ENCODE measurements around the gene POGK. TPM values are rescaled to one million over a fixed set of nuclear protein-coding genes. Genes with fewer than 3 reads are reported as not detected.

The POGK gene
- total RNA-seq, 1 donor from 2014 or later = 35.2 TPM

DNA sequence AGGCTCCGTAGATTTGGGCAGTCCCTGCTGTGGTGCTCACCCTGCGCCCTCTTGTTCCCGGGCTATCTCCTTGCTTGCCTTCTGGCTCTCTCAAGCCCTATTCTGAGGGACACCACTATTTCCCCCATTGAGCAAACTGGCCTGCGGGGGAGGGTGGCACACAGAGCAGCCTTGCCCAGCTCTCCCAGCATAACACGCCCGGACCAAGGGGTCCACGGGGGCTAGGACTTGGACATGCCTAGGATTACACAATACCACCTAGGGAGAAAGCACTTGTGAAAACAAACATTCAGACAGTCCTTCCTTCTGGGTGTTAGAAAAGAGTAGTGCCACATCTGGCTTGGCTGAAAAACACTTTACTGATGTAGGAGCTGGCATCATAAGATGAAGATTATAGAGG is 29.4 kb downstream of the POGK start:
- DNase-seq (ENCODE audit: low spot score) = no peak
- Mint-ChIP-seq H3K4me1 (ENCODE audit: low read depth) (peaks cover 26% of the 10 kb centered on the region), H3K4me3 (ENCODE audit: unreplicated experiment) (no peak overlapping the region), H3K27ac (ENCODE audit: unreplicated experiment) (no peak overlapping the region), H3K9me3 (ENCODE audit: low read depth) (no peaks in the 10 kb centered on the region), H3K27me3 (ENCODE audit: low read depth) (no peaks in the 10 kb centered on the region), H3K36me3 (ENCODE audit: low read depth) (peaks cover 8% of the 10 kb centered on the region)
- TF ChIP-seq, protein P1, sequence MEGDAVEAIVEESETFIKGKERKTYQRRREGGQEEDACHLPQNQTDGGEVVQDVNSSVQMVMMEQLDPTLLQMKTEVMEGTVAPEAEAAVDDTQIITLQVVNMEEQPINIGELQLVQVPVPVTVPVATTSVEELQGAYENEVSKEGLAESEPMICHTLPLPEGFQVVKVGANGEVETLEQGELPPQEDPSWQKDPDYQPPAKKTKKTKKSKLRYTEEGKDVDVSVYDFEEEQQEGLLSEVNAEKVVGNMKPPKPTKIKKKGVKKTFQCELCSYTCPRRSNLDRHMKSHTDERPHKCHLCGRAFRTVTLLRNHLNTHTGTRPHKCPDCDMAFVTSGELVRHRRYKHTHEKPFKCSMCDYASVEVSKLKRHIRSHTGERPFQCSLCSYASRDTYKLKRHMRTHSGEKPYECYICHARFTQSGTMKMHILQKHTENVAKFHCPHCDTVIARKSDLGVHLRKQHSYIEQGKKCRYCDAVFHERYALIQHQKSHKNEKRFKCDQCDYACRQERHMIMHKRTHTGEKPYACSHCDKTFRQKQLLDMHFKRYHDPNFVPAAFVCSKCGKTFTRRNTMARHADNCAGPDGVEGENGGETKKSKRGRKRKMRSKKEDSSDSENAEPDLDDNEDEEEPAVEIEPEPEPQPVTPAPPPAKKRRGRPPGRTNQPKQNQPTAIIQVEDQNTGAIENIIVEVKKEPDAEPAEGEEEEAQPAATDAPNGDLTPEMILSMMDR (IDR thresholded peaks at IDR 0.05) = no peak

DNA sequence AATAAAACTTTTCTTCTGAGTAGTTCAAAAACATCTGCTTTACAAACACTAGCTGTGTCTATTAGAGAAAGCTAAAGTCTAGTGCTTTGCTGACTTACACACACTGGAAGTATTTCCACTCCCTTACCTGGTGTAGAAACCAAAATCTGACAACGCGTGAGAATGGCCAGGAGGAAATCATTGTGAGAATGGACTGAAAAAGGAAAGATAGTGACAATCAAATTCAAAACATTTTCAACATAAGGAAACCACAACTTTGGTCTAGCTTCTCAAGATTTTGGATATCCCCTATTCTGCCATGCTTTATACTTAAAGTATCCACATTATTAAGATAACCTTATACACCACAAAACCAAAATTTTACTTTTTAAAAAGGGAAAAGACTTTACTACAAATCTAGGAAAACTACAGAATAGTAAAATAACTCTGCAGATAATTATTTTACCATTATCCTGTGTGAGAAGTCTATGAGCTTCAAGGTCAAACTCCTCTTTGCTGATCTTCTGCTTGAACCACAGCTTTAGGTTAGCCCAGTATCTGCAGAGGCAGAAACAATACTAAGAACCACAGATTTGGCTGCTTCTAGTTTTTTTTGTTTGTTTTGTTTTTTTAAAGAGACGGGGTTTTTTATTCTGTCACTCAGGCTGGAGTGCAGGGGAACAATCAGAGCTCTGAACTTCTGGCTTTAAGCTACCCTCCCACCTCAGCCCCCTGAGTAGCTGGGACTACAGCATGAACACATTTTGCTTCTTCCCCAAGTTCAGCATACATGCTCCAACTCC is 30.2 kb downstream of the POGK start:
- no peaks in the 10 kb centered on the region for H3K27me3 Mint-ChIP-seq (ENCODE audit: low read depth)
- no peak overlapping the region for H3K4me3 Mint-ChIP-seq (ENCODE audit: unreplicated experiment)
- H3K9me3 Mint-ChIP-seq (ENCODE audit: low read depth) = no peaks in the 10 kb centered on the region
- H3K27ac Mint-ChIP-seq (ENCODE audit: unreplicated experiment) = no peak overlapping the region
- H3K36me3 Mint-ChIP-seq (ENCODE audit: low read depth) = peaks cover 4% of the 10 kb centered on the region
- no peak for DNase-seq (ENCODE audit: low spot score)
- TF ChIP-seq, protein P1 (IDR thresholded peaks at IDR 0.05) = no peak
- peaks cover 30% of the 10 kb centered on the region for H3K4me1 Mint-ChIP-seq (ENCODE audit: low read depth)

DNA sequence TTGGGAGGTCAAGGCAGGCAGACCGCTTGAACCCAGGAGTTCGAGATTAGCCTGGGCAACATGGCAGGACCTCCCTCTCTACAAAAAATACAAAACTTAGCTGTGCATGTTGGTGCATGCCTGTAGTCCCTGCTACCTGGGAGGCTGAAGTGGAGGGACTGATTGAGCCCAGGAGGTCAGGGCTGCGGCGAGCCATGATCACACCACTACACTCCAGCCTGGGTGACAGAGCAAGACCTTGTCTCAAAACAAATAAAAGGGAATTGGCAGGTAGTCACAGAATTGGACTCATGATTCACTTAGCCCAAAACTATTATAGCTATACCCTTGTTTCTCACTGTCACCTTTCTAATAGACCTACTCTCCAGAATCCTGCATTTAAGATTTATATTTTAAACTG is 31.3 kb downstream of the POGK start:
- H3K36me3 Mint-ChIP-seq (ENCODE audit: low read depth) = peaks cover 4% of the 10 kb centered on the region
- DNase-seq (ENCODE audit: low spot score) = no peak
- no peak overlapping the region for H3K4me3 Mint-ChIP-seq (ENCODE audit: unreplicated experiment)
- peaks cover 41% of the 10 kb centered on the region for H3K4me1 Mint-ChIP-seq (ENCODE audit: low read depth)
- H3K27ac Mint-ChIP-seq (ENCODE audit: unreplicated experiment) = no peak overlapping the region
- TF ChIP-seq, protein P1 (IDR thresholded peaks at IDR 0.05) = no peak
- no peaks in the 10 kb centered on the region for H3K27me3 Mint-ChIP-seq (ENCODE audit: low read depth)
- no peaks in the 10 kb centered on the region for H3K9me3 Mint-ChIP-seq (ENCODE audit: low read depth)

DNA sequence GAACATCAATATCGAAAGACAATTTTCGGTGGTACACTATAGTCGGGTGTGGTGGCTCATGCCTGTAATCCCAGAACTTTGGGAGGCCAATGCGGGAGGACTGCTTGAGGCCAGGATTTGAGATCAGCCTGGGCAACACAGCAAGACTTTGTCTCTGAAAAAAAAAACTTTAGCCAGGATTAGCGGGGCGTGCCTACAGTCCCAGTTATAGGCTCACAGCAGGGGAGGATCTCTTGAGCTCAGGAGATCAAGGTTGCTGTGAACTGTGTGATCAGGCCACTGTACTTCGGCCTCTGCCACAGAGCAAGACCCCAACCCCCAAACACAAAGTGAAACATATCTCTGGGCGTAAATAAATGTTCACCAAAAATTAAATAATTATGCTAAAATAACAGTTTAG is 35.2 kb downstream of the POGK start:
- DNase-seq (ENCODE audit: low spot score) = no peak
- H3K27me3 Mint-ChIP-seq (ENCODE audit: low read depth) = no peaks in the 10 kb centered on the region
- H3K4me3 Mint-ChIP-seq (ENCODE audit: unreplicated experiment) = no peak overlapping the region
- TF ChIP-seq, protein P1 (IDR thresholded peaks at IDR 0.05) = no peak
- peaks cover 2% of the 10 kb centered on the region for H3K36me3 Mint-ChIP-seq (ENCODE audit: low read depth)
- H3K4me1 Mint-ChIP-seq (ENCODE audit: low read depth) = peaks cover 39% of the 10 kb centered on the region
- H3K27ac Mint-ChIP-seq (ENCODE audit: unreplicated experiment) = no peak overlapping the region
- H3K9me3 Mint-ChIP-seq (ENCODE audit: low read depth) = no peaks in the 10 kb centered on the region

DNA sequence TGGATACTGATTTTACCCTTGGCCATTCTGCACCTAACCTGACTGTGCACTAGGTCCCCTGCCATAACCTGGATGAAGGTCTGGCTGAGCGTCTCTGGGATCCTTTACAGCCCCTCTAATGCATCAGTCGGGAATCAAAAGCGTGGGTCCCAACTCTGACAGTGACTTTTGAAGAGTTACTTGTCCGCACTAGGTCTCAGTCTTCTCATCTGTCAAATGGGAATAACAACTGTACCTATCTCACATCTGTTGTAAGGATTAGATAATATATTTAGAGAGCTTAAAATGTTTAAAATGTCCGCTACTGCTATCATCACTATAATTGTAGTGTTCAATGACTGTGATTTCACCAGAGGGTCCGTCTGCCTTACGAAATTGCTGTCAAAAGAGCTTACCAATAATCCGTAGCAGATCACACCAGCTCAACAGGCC is 36.0 kb downstream of the POGK start:
- peak overlapping the region; percentile 79 for H3K27ac Mint-ChIP-seq (ENCODE audit: unreplicated experiment)
- H3K4me1 Mint-ChIP-seq (ENCODE audit: low read depth) = peaks cover 36% of the 10 kb centered on the region
- peaks cover 2% of the 10 kb centered on the region for H3K36me3 Mint-ChIP-seq (ENCODE audit: low read depth)
- peak overlapping the region; percentile 92 for H3K4me3 Mint-ChIP-seq (ENCODE audit: unreplicated experiment)
- no peak for DNase-seq (ENCODE audit: low spot score)
- TF ChIP-seq, protein P1 (IDR thresholded peaks at IDR 0.05) = no peak
- no peaks in the 10 kb centered on the region for H3K27me3 Mint-ChIP-seq (ENCODE audit: low read depth)
- H3K9me3 Mint-ChIP-seq (ENCODE audit: low read depth) = no peaks in the 10 kb centered on the region
